ENCODE measurements around the gene IPCEF1.

DNA sequence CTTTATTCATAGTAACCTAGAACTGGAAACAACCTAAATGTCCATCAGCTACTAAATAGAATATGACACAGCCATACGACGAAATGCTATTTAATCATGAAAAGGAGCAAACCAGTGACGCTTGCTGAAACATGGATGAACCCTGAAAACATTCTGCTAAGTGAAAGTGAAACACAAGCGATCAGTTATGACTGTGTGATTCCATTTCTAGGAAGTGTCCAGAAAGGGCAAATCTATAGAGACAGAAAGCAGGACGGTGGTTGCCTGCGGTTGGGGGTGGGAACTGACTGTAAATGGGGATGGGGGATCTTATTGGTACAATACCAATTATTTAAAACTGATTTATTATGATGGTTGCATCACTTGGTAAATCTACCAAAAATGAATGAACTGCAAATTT lies 126.8 kb downstream of the IPCEF1 start:
- TF ChIP-seq, protein P1, sequence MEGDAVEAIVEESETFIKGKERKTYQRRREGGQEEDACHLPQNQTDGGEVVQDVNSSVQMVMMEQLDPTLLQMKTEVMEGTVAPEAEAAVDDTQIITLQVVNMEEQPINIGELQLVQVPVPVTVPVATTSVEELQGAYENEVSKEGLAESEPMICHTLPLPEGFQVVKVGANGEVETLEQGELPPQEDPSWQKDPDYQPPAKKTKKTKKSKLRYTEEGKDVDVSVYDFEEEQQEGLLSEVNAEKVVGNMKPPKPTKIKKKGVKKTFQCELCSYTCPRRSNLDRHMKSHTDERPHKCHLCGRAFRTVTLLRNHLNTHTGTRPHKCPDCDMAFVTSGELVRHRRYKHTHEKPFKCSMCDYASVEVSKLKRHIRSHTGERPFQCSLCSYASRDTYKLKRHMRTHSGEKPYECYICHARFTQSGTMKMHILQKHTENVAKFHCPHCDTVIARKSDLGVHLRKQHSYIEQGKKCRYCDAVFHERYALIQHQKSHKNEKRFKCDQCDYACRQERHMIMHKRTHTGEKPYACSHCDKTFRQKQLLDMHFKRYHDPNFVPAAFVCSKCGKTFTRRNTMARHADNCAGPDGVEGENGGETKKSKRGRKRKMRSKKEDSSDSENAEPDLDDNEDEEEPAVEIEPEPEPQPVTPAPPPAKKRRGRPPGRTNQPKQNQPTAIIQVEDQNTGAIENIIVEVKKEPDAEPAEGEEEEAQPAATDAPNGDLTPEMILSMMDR (IDR thresholded peaks at IDR 0.05), result no peak
- TF ChIP-seq POLR2A (IDR thresholded peaks at IDR 0.05) (no peak), POLR2AphosphoS5 (IDR thresholded peaks at IDR 0.05; ENCODE audit: insufficient read depth in 1 of 2, low read depth in 1 of 2) (no peak)
